ENCODE data around the gene GRM4.

The GRM4 gene

GRCh38 chr6:33996120-33996475 lies 149.8 kb downstream of the GRM4 start:
- no peak for DNase-seq
- no peaks in the 10 kb centered on the region for H3K36me3 Mint-ChIP-seq (ENCODE audit: low read depth)
- TF ChIP-seq, protein P1, sequence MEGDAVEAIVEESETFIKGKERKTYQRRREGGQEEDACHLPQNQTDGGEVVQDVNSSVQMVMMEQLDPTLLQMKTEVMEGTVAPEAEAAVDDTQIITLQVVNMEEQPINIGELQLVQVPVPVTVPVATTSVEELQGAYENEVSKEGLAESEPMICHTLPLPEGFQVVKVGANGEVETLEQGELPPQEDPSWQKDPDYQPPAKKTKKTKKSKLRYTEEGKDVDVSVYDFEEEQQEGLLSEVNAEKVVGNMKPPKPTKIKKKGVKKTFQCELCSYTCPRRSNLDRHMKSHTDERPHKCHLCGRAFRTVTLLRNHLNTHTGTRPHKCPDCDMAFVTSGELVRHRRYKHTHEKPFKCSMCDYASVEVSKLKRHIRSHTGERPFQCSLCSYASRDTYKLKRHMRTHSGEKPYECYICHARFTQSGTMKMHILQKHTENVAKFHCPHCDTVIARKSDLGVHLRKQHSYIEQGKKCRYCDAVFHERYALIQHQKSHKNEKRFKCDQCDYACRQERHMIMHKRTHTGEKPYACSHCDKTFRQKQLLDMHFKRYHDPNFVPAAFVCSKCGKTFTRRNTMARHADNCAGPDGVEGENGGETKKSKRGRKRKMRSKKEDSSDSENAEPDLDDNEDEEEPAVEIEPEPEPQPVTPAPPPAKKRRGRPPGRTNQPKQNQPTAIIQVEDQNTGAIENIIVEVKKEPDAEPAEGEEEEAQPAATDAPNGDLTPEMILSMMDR (IDR thresholded peaks at IDR 0.05) = no peak
- H3K27ac Mint-ChIP-seq = no peak overlapping the region
- H3K4me1 Mint-ChIP-seq = peaks cover 35% of the 10 kb centered on the region
- H3K27me3 Mint-ChIP-seq (ENCODE audit: low read depth, poor library complexity) = peaks cover 36% of the 10 kb centered on the region
- H3K4me3 Mint-ChIP-seq = no peak overlapping the region
- peaks cover 18% of the 10 kb centered on the region for H3K9me3 Mint-ChIP-seq

GRCh38 chr6:33995309-33996119 lies 150.4 kb downstream of the GRM4 start:
- peaks cover 38% of the 10 kb centered on the region for H3K27me3 Mint-ChIP-seq (ENCODE audit: low read depth, poor library complexity)
- H3K4me3 Mint-ChIP-seq = no peak overlapping the region
- peaks cover 41% of the 10 kb centered on the region for H3K4me1 Mint-ChIP-seq
- no peak overlapping the region for H3K27ac Mint-ChIP-seq
- no peaks in the 10 kb centered on the region for H3K36me3 Mint-ChIP-seq (ENCODE audit: low read depth)
- TF ChIP-seq, protein P1 (IDR thresholded peaks at IDR 0.05) = no peak
- peaks cover 18% of the 10 kb centered on the region for H3K9me3 Mint-ChIP-seq
- no peak for DNase-seq

DNA sequence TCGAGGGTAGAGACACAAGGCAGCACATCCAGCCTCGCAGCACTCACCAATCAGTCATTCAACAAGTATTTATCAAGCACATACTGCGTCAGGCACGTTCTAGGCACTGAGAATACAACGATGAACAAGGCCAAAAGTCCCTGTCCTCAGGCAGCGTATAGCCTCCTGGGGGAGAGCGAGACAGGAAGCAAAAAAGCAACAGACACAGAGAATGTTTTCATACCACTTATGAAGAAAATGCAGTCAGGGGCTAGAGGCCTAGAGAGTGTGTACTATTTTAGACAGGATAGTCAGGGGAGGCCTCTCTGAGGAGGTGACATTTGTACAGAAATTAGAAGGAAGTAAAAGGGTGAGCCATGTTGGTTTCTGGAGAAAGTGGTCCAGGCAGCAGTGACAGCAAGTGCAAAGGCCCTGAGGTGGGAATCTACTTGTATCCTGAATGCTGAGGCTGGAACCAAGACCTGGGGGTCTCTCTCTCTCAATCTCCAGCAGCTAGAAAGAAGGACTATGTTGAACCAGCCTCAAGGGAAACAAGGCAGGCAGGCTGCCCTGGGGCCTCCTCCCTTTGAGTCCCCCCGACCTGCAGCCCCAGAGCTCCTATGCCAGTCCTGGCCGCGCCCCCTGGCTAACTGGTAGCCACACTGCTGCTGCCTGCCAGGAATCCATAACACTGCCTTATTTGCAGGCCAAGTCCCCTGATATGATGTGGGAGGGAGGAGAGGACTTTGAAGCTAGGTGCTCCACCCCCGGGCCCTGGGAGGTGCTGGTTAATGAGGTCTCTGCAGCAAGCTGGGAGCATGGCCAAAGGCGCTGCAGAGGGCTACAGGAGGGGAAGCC lies 151.2 kb downstream of the GRM4 start:
- H3K27ac Mint-ChIP-seq = no peak overlapping the region
- TF ChIP-seq, protein P1 (IDR thresholded peaks at IDR 0.05) = no peak
- no peak overlapping the region for H3K4me3 Mint-ChIP-seq
- H3K4me1 Mint-ChIP-seq = peaks cover 49% of the 10 kb centered on the region
- peaks cover 40% of the 10 kb centered on the region for H3K27me3 Mint-ChIP-seq (ENCODE audit: low read depth, poor library complexity)
- peaks cover 18% of the 10 kb centered on the region for H3K9me3 Mint-ChIP-seq
- H3K36me3 Mint-ChIP-seq (ENCODE audit: low read depth) = no peaks in the 10 kb centered on the region
- DNase-seq = no peak

- no peak for DNase-seq
- H3K27ac Mint-ChIP-seq = no peak overlapping the region
- H3K4me3 Mint-ChIP-seq = no peak overlapping the region
- TF ChIP-seq, protein P1 (IDR thresholded peaks at IDR 0.05) = no peak
- peaks cover 43% of the 10 kb centered on the region for H3K27me3 Mint-ChIP-seq (ENCODE audit: low read depth, poor library complexity)
- H3K9me3 Mint-ChIP-seq = peaks cover 18% of the 10 kb centered on the region
- H3K36me3 Mint-ChIP-seq (ENCODE audit: low read depth) = no peaks in the 10 kb centered on the region
- peaks cover 58% of the 10 kb centered on the region for H3K4me1 Mint-ChIP-seq
These were observed 152.0 kb downstream of the GRM4 start for GRCh38 chr6:33993653-33994471.

- DNase-seq = no peak
These were observed 152.8 kb downstream of the GRM4 start for GRCh38 chr6:33993091-33993490.

More at GRCh38 chr6:33993091-33993490, 152.8 kb downstream of the GRM4 start:
- TF ChIP-seq, protein P1 (IDR thresholded peaks at IDR 0.05) = no peak
- H3K4me1 Mint-ChIP-seq = peaks cover 65% of the 10 kb centered on the region
- H3K4me3 Mint-ChIP-seq = no peak overlapping the region
- no peaks in the 10 kb centered on the region for H3K36me3 Mint-ChIP-seq (ENCODE audit: low read depth)
- H3K9me3 Mint-ChIP-seq = peaks cover 18% of the 10 kb centered on the region
- peaks cover 46% of the 10 kb centered on the region for H3K27me3 Mint-ChIP-seq (ENCODE audit: low read depth, poor library complexity)
- H3K27ac Mint-ChIP-seq = no peak overlapping the region

All from nephron progenitor cell (in vitro differentiated cells).